RWPE2 (cell line): Measurements from ENCODE around the gene ADGRL2.

ENCODE experiments used
- ATAC-seq: fragments of 200-7000 bp; cut with Tn5 transposase; 3 replicates; pipeline ENCODE4 v1.9.1; 2021; ENCODE audit warnings: low read depth
- DNase-seq: peaks from one replicate; pipeline ENCODE4 v3.0.0-alpha.2; 2020; ENCODE audit warnings: low spot score
- H3K27ac ChIP-seq: fragments of 450-650 bp; 2 replicates; pipeline ENCODE4 v1.5.1; 2017; ENCODE audit warnings: mild to moderate bottlenecking; ENCODE audit not compliant: poor library complexity, severe bottlenecking
- H3K27me3 ChIP-seq: fragments of 250-450 bp; sonication (Bioruptor Pico); 2 replicates; pipeline ENCODE4 v1.5.1; 2021; ENCODE audit warnings: mild to moderate bottlenecking, moderate library complexity; ENCODE audit not compliant: insufficient read depth, poor library complexity, severe bottlenecking
- H3K36me3 ChIP-seq: fragments of 250-450 bp; sonication (Bioruptor Pico); 2 replicates; pipeline ENCODE4 v1.5.1; 2020; ENCODE audit warnings: low read depth, mild to moderate bottlenecking, moderate library complexity
- H3K4me1 ChIP-seq: fragments of 250-450 bp; sonication (Bioruptor Pico); 2 replicates; pipeline ENCODE4 v1.5.1; 2021; ENCODE audit warnings: mild to moderate bottlenecking, moderate library complexity; ENCODE audit not compliant: insufficient read depth, poor library complexity, severe bottlenecking
- H3K4me3 ChIP-seq: fragments of 250-450 bp; sonication (Bioruptor Pico); 2 replicates; pipeline ENCODE4 v1.5.1; 2021; ENCODE audit warnings: mild to moderate bottlenecking, moderate library complexity; ENCODE audit not compliant: severe bottlenecking
- H3K9me3 ChIP-seq: fragments of 250-450 bp; sonication (Bioruptor Pico); 2 replicates; pipeline ENCODE4 v1.5.1; 2021; ENCODE audit warnings: mild to moderate bottlenecking, moderate library complexity; ENCODE audit not compliant: severe bottlenecking
- CTCF ChIP-seq: fragments of 450-650 bp; IDR thresholded peaks from one replicate; pipeline ENCODE4 v1.5.1; 2017; ENCODE audit warnings: mild to moderate bottlenecking, moderate library complexity; ENCODE audit not compliant: poor library complexity, severe bottlenecking

ADGRL2 gene

GRCh38 chr1:81757398-81758020 lies 43.2 kb upstream of the ADGRL2 start:
- Histone ChIP-seq H3K4me1 (no peaks in the 10 kb centered on the region), H3K27me3 (no peaks in the 10 kb centered on the region), H3K27ac (no peak overlapping the region), H3K9me3 (no peaks in the 10 kb centered on the region), H3K36me3 (no peaks in the 10 kb centered on the region), H3K4me3 (no peak overlapping the region)
- TF ChIP-seq CTCF = no peak
- DNase-seq (no peak), ATAC-seq (no peak)

- Histone ChIP-seq H3K36me3 (no peaks in the 10 kb centered on the region), H3K4me3 (no peak overlapping the region), H3K4me1 (no peaks in the 10 kb centered on the region), H3K9me3 (no peaks in the 10 kb centered on the region), H3K27ac (no peak overlapping the region), H3K27me3 (no peaks in the 10 kb centered on the region)
- DNase-seq (no peak), ATAC-seq (no peak)
- no peak for TF ChIP-seq CTCF
Measured at GRCh38 chr1:81758181-81758580, 42.6 kb upstream of the ADGRL2 start.

- ATAC-seq (no peak), DNase-seq (no peak)
- no peak overlapping the region for H3K27ac ChIP-seq
- H3K9me3 ChIP-seq = no peaks in the 10 kb centered on the region
- no peaks in the 10 kb centered on the region for H3K36me3 ChIP-seq
- H3K4me1 ChIP-seq = no peaks in the 10 kb centered on the region
- H3K4me3 ChIP-seq = no peak overlapping the region
- TF ChIP-seq CTCF = peak; percentile 74
- H3K27me3 ChIP-seq = no peaks in the 10 kb centered on the region
Measured at GRCh38 chr1:81760477-81761097, 40.1 kb upstream of the ADGRL2 start.

GRCh38 chr1:81775510-81775909 lies 25.2 kb upstream of the ADGRL2 start:
- no peaks in the 10 kb centered on the region for H3K9me3 ChIP-seq
- no peaks in the 10 kb centered on the region for H3K27me3 ChIP-seq
- no peak overlapping the region for H3K27ac ChIP-seq
- no peaks in the 10 kb centered on the region for H3K36me3 ChIP-seq
- TF ChIP-seq CTCF = no peak
- no peak overlapping the region for H3K4me3 ChIP-seq
- DNase-seq (no peak), ATAC-seq (no peak)
- no peaks in the 10 kb centered on the region for H3K4me1 ChIP-seq

- no peaks in the 10 kb centered on the region for H3K4me1 ChIP-seq
- ATAC-seq = no peak
- no peak overlapping the region for H3K4me3 ChIP-seq
- no peak for TF ChIP-seq CTCF
- no peak overlapping the region for H3K27ac ChIP-seq
- no peaks in the 10 kb centered on the region for H3K27me3 ChIP-seq
- no peaks in the 10 kb centered on the region for H3K9me3 ChIP-seq
- H3K36me3 ChIP-seq = no peaks in the 10 kb centered on the region
- no peak for DNase-seq
Measured at GRCh38 chr1:81780705-81781454, 19.9 kb upstream of the ADGRL2 start.
